HG02798 (cell line): ENCODE measurements around the gene SLFN14.

ENCODE experiments used
- ATAC-seq: cut with Tn5 transposase; IDR thresholded peaks from one replicate; pipeline ENCODE4 v1.9.1; 2021; ENCODE audit warnings: mild to moderate bottlenecking; ENCODE audit not compliant: unreplicated experiment, poor library complexity

SLFN14 gene

DNA sequence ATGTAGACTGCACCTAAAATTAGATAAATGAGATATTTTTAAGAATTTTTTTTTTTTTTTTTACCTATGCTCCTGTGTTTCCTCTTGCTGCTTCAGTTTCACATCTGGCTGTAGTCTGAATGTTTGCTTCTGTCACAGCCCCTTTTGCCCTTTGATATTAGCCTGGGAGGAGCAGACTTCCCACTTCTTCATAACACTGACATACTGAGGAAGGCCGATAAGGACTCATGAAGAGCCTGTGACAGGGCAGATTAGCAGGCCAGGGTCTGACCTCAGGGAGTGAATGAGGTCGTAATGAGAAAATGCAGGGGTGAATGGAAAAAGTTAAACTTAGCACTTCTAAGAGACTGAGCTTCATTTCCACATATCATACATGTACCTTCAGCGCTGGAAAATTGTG lies at the start of gene SLFN14:
Gene SLFN14 (minus strand): TSS at position 117 of the 400 bp plus-strand sequence. CDS start 2,757 bp downstream, outside the sequence.
- ATAC-seq = no peak

DNA sequence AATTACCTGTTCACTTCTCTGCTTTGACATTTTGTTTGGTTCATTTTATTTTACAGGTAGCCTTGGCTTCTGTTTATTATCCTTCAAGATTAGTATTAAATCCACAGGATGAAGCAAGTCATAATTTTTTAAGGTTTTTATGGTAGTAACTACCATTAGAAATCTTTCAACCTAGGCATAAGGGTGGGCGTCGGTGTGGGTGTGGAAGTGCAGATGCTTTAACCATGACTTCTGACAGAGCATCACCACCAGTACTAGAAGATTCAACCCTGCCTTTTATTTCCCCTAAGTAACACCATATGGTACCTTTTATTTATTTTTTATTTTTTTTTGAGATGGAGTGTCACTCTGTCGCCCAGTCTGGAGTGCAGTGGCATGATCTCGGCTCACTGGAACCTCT lies 49.2 kb upstream of the SLFN14 start:
- ATAC-seq = no peak

DNA sequence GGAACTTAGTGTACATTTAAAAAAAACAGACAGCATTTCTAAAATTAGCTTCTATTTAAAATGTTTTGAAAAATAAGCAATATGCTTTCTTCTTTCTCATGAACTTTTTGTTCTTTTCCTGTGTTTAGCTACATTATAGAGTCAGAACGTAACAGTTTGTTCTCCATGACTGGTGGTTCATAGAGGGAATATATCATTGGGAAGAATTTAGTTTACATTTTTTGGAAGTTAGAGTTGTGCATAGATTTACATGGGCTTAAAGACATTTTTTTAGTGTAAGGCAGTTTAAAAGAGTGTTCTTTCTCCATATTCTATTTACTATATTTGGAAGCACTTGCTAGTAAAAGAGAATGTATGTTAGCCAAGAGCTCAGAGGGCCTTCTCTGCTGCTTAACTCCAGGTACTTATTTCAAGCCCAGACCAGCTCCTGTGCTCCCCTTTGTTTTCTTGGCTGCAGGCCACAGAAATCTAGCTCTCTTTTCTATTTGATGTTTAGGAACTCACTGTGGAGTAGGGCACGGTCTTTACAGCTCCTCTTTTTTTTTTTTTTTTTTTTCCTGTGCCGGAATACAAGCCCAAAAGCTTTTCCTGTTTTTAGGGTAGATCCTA lies 46.7 kb upstream of the SLFN14 start:
- no peak for ATAC-seq

DNA sequence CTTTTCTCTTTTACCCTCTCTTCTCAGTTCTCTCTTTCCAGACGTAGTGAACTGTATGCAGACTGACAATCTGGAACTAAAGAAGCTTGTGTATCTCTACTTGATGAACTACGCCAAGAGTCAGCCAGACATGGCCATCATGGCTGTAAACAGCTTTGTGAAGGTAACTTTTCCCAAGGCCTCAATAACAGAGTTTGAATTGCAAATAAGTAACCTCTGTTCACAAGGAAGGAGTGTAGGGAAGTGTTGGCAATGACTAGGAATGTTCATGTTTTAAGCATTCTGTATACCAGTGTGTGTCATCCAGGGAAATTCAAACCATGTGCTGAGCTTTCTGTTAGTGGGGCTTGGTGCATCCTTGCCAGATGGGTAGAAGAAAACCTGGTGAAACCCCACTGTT lies 45.1 kb upstream of the SLFN14 start:
- ATAC-seq = no peak

DNA sequence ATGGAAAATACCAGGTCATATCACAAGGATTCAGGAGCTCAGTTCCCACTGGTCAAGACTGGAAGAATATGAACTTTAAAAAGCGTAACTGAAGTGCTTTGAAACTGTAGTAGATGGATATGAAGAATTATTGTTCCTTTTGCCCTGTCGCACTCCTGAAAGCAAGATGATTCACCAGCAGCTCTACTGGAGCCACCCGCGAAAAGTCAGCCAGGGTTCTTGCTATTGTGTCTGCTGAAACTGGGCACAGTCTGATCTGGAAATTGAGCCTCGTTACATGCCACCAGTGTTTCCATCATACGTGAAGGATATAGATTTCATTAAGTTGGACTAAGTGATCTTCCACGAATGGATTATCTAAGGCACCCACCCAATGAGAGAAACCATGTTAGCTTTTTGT lies 43.1 kb upstream of the SLFN14 start:
- ATAC-seq = no peak

DNA sequence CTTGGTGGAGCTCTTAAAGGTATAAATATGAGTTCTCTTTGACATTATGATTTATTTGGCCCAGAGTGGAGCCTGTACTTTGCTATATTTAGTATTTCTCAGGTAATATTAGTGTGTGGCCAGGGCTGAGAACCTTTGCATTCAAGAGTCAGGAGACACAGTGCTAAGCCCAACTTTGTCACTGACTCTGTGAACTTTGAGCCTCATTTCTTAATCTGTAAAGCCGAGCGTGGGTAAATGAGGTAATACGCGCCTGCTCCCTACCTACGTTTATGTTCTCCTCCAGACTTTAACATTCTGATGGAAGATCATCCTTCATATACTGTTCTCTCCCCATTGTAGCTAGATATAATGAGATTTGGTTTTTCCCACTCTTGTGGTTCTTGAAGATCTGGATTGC lies 37.0 kb upstream of the SLFN14 start:
- ATAC-seq = no peak

DNA sequence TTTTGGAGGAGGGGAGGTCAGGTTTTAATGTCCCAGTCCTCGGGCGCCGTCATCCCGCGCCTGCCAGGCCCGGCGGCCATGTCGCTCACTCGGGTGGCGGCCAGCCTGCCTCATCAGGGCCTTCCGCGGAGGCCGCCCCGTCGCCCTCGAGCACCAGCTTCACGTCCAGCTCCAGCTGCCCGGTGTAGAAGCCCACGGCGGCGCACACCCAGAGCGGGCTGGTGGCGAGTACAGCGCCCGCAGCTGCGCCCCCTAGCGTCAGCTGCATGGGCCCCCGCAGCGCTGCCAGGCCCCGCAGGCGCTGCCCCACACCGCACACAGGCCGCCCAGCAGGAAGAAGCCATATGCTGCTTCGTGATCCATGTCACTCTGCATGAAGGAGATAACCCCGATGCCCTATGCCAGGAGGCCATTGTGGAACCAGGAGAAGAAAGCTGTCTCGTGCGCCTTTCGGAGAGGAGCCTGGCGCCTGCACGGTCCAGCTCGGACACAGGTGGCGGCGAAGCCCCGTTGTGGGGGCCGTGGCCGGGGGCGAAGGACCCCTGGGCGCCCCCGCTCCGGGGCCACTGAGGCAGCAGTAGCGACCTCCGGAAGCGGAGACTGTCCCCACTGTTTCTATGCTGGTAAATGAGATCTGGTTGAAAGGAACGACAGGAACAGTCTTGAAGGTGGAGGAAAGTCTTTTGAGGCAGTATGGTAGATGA lies 36.1 kb upstream of the SLFN14 start:
- no peak for ATAC-seq

DNA sequence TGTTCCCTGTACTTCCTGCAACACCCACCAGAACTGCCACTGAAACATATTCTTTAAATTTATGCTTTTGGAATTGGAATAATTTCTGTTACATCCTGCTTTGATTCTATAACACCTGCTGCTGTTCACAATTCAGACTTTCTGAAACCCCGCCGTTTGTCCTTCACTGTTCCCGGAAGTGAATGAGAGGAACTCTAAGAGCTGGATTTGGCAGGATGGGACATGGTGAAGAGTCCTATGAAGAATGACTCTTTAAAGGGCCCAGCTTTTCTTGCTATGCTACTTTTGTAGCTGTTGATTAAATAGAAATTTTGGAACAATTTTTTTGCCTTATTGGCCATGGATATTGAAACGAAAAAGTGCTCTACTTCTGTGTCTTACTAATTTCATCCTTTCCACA lies 35.5 kb upstream of the SLFN14 start:
- no peak for ATAC-seq

DNA sequence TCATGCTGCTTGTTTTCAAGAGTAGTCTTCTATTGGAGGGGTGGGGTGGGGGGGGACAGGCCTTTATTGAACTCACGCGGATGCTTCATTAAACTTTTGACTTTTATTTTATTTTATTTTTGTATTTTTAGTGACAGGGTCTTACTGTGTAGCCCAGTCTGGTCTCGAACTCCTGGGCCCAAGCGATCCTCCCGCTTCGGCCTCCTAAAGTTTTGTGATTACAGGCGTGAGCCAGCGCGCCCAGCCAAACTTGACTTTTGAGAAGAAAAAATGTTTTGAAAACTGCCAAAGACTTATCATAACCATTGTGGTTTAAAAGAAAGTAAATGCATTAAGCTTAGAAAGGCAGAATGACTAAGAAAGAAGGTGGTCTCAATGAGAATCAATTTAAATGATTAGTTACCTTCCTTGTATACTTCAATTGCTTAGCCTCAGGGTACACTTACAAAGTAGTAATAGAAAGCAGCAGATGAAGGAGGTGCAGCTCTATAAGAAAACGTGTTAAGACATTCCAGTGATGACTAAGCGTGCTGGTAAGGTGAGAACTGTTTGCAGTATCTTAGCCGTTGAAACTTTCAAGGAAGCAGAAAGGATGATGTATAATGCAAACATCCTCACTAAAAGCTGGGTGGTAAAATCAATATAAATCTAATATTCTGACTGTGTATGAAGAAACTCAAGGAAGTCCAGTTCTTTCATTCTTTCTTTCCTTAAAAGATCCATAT lies 27.7 kb upstream of the SLFN14 start:
- ATAC-seq = no peak

DNA sequence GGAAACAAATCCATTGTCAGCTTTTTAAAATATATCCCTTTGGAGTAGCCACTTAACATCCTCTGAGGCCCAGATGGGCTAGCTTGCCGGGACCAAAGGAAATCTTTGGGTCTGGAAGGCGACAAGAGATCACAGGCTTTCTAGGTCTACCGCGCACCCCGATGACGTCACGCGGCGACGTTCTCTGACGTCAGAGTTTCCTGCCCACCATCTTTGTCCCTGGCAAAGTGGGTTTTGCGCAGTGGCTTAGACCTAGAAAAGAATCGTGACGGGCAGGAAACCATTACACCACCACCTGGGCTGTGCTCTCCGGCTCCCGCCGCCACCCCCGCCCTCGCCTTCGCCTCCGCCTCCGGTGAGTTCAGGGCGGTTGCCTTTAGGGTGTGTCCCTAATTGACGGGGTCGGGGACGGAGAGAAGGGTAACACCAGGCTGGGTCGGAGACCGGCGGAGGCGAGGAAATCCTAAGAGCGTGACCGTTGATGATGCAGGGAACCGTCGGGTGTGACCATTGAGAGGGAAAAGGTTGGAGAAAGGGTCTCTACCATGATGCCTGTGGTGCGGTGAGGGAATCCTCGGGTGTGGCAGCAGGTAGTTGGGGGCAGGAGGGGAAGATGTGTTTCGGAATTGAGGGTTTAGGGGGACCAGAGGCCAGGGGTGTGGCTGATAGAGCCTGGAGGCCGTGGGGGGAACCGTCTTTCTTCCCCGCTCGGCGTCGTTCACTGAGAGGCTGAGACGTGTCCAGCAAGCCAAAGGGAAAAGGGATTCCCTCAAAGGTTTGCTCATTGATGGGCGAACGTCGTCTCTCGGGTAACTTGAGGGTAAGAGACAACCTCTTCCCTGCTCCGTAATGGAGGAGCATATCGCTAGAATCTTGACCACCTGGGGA lies 26.7 kb upstream of the SLFN14 start, which contains the start of gene AP2B1:
Gene AP2B1 (plus strand): TSS at position 249 of the 888 bp plus-strand sequence. CDS start 6,709 bp downstream, outside the sequence.
- peak; percentile 82 for ATAC-seq

DNA sequence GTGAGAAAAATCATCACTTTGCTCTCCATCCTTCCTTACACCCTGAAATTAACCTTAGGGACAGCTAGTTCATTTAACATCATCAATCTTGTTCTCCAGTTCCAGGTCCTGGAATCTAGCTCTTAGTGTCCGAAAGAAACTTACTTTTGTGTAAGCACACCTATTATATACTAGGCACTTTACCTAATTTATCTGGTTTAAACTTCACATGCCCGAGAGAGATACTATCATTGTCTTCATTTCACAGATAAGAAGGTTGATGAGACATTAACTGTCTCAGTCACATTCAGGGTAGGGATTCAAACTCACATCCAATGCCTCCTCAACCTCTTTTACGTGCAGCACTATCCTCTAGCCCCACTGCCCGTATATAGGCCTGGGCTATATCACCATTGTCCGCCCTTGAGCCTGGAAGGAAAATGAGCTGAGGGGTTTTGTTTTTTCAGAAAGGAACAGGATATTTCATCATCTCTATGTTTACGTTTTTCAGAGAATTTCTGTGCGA lies 26.0 kb upstream of the SLFN14 start:
- ATAC-seq = peak; percentile 12

DNA sequence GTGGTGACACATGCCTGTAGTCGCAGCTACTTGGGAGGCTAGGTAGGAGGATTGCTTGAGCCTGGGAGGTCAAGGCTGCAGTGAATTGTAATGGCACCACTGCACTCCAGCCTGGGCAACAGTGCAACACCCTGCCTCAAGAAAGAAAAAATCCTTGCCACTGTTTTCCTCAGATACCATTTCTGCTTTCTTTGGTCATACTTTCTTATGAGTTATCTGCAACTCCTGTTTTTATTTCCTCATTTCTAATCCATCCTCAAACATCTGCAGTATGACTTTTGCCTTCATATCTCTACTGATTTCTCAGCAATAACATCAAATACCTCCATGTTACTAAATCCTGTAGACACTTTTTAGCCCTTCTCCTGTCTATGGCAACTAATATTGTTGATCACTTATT lies 23.4 kb upstream of the SLFN14 start:
- ATAC-seq = no peak

DNA sequence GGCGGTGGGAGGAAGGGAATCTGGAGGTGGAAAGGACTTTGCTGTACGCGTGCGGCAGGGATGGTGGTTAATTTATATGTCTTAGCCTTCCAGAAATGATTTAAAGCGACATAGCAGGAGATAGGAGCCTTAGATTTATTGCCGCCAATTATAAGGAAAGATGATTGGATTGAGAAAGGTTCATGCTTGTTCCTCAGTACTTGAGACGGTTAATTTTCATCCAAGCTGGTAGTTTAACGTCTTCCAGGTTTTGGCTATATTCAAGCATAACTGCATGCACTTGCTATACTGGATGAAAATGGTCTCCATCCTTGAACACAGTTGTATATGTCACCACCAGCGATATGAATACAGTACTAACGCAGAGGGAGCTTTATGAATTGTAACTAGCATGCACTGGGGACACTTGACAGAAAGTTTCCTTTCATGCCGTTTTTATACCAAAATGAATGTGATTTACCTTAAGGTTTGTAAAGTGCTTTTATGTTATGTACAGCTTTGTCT lies 18.4 kb upstream of the SLFN14 start:
- no peak for ATAC-seq

DNA sequence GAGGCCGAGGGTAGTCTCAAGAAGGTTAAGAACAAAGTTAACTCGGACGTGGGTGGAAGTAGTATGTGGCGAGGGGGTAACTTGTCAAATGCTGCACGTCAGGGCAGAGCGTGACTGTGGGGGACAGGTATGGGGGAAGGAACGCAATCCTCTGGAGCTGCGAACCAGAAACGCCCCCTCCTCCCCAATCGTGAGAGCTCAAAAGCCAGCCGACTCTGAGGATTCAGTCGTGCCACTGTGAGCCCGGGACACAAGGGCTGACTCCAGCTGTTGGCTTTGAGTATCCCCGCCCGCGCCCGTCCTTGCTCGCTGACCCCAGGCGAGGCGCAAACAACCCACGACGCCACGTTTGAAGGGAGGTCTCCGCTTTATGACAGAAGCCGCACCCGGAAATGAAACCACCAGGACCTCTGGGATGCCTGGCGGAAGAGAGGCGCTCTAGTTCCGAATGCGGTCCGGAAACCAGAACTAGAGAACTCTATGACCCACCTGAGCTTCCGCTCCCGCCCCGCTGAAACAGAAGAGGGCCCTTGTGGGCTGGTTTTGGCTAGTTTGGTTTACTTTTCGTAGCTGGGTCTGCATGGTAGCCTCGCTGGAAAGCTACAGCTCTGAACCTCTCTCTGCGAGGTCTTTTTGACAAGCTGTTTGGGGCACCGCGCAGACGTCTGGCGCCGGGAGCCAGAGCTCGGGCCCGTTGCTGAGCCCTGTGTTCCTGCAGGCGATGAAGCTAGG lies 17.7 kb upstream of the SLFN14 start, which contains the start of gene PEX12:
Gene PEX12 (minus strand): TSS at position 375 of the 732 bp plus-strand sequence. CDS start 550 bp downstream, outside the sequence.
- ATAC-seq = peak; percentile 86

DNA sequence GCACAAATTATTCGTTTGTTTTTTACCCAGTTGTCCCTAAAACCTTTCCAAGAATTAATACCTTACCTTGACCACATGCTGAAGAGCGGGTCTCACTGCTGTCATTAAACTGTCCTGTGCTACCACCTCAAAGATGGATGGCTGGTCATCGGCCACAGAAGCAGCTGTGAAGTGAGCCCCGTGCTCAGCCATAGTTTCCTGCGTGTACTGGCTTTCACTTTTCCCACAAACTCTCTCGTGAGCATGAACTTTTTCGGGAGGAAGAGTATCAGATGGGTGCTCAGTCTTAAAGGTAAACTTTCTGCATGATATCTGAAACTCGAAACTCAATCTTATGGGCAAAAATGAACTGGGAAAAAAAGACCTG lies 17.2 kb upstream of the SLFN14 start:
- no peak for ATAC-seq

DNA sequence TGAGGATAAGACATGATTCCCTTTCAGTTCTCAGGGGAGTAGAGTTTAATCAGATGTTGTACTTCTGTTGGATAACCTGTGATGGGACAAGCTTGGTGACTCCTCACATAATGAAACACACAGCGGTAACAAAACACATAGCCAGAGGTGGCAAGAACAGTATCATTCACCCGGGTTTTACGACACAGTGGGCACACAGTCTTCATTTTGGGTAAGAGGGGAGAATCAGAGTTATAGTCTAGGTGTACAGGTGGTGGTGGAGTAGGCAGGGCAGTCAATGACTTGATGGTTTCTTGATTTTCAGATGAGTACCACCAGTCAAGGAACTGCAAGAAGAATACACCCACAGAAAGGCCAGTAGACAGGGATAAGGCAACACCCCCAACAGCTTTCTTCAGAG lies 15.1 kb upstream of the SLFN14 start:
- ATAC-seq = no peak

DNA sequence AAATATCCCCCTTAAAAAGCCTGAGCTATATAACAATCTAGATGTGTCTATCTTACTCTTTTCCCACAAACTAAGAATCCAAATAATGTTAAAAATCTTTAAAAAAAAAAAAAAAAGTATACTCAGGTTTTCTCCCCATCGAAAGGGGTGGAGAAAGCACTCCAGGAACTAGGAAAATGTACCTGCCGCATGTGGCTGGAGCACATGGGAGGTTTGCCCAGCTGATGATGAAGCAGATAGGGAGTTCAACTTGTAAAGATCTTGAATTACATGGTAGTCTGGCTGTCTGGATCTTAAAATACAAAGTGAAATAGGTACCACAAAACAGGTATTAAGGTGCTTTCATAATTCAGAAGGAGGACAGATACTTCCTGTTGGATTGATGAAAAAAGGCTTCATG lies 8.8 kb upstream of the SLFN14 start:
- ATAC-seq = no peak

DNA sequence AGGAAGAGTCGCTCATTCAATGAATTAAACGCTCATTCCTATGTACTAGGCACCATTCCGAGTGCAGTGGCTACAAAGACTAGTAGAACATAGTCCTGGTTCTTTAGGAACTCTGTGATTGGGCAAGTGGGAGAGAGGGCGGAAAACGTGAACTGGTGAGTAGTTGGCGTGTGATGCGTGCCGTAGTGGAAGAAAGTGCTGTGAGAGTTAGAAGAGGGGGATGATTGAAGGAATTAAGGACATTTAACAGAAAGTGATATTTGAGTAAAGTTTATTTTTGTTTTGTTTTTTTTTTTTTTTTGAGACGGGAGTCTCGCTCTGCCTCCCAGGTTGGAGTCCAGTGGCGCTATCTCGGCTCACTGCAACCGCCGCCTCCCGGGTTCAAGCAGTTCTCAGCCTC lies 7.9 kb upstream of the SLFN14 start:
- no peak for ATAC-seq

DNA sequence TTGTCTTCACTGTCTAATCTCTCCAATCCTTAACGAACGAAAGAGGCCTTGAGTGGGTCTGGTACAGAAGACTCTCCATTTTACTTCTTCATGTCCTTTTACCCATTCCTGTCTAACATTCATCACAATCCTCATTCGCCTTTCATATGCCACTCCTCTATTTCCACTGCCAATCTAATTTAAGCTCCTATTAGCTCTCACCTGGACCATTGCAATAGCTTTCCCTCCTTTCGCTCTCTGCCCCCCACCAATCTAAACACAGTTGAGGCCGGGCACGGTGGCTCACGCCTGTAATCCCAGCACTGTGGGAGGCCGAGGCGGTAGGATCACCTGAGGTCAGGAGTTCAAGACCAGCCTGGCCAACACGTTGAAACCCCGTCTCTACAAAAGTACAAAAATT lies 6.3 kb upstream of the SLFN14 start:
- no peak for ATAC-seq
